Erythroblast (primary cell): ENCODE data around the gene CDC25A.

Experiments
- GATA1 ChIP-seq: IDR thresholded peaks from 2 replicates; pipeline ENCODE4 v1.6.1; 2011; ENCODE audit warnings: low read depth, mild to moderate bottlenecking, control low read depth, low read length, moderate library complexity
- POLR2A ChIP-seq: IDR thresholded peaks from 2 replicates; pipeline ENCODE4 v1.6.1; 2011; ENCODE audit warnings: mild to moderate bottlenecking, low read length

- TF ChIP-seq POLR2A: no peak
- TF ChIP-seq GATA1: no peak
Measured at GRCh38 chr3:48189321-48189720, 1.1 kb upstream of the CDC25A start.
